Stimulated activated CD4-positive, alpha-beta T cell treated with anti-CD3 and anti-CD28 coated beads, Interleukin-2, amount 100 ng/mL, for 4 hours (primary cell): Measurements from ENCODE around the gene LIM2.
"Not testable (repeated sequence)": the region's sequence is repeated elsewhere in the genome, so short reads cannot be mapped to it uniquely, and the experiment has no call there.

Experiments
- DNase-seq: peaks from one replicate; pipeline ENCODE4 v3.0.0-alpha.2; 2020; ENCODE audit warnings: low read depth

LIM2 gene

GRCh38 chr19:51387924-51388389, at the start of gene LIM2:
Gene LIM2, minus strand, starts transcription at chr19:51387974. Its CDS starts 531 bp downstream, at chr19:51387443.
- no peak for DNase-seq

- no peak for DNase-seq
Measured at GRCh38 chr19:51434456-51434855, 46.7 kb upstream of the LIM2 start.

GRCh38 chr19:51433043-51433442, 45.3 kb upstream of the LIM2 start:
- DNase-seq: no peak

GRCh38 chr19:51431124-51431523, 43.4 kb upstream of the LIM2 start:
- DNase-seq: no peak

- DNase-seq: no peak
Measured at GRCh38 chr19:51430221-51430620, 42.4 kb upstream of the LIM2 start.

- no peak for DNase-seq
Measured at GRCh38 chr19:51427201-51427600, 39.4 kb upstream of the LIM2 start.

GRCh38 chr19:51422053-51422448, 34.3 kb upstream of the LIM2 start:
- DNase-seq: peak; percentile 74

GRCh38 chr19:51421229-51422052, 33.7 kb upstream of the LIM2 start:
- DNase-seq: no peak

- not testable (repeated sequence) for DNase-seq
Measured at GRCh38 chr19:51420511-51420910, 32.7 kb upstream of the LIM2 start.

GRCh38 chr19:51418707-51419106, 30.9 kb upstream of the LIM2 start:
- no peak for DNase-seq

- DNase-seq: no peak
Measured at GRCh38 chr19:51417810-51418157, 30.0 kb upstream of the LIM2 start.

- no peak for DNase-seq
Measured at GRCh38 chr19:51417107-51417809, 29.5 kb upstream of the LIM2 start, which contains the start of gene SIGLEC10. Gene SIGLEC10, minus strand, starts transcription at chr19:51417642. Its CDS starts 61 bp downstream, at chr19:51417581.

- DNase-seq: not testable (repeated sequence)
Measured at GRCh38 chr19:51416422-51416821, 28.6 kb upstream of the LIM2 start.

- no peak for DNase-seq
Measured at GRCh38 chr19:51415187-51415586, 27.4 kb upstream of the LIM2 start.

GRCh38 chr19:51410950-51411748, 23.4 kb upstream of the LIM2 start:
- DNase-seq: no peak

- DNase-seq: no peak
Measured at GRCh38 chr19:51407511-51408131, 19.8 kb upstream of the LIM2 start.

GRCh38 chr19:51402117-51402516, 14.3 kb upstream of the LIM2 start:
- no peak for DNase-seq

- not testable (repeated sequence) for DNase-seq
Measured at GRCh38 chr19:51399936-51400335, 12.2 kb upstream of the LIM2 start.

- no peak for DNase-seq
Measured at GRCh38 chr19:51399231-51399630, 11.5 kb upstream of the LIM2 start.

- no peak for DNase-seq
Measured at GRCh38 chr19:51398096-51398704, 10.4 kb upstream of the LIM2 start.

- not testable (repeated sequence) for DNase-seq
Measured at GRCh38 chr19:51397453-51397852, 9.7 kb upstream of the LIM2 start.
